D721Med (cell line): ENCODE results near the gene CLTA.

Experiments
- DNase-seq: peaks from one replicate; pipeline ENCODE4 v3.0.0; 2011; ENCODE audit warnings: low spot score; ENCODE audit not compliant: insufficient read length
- FAIRE-seq: peaks from 2 replicates; lab custom pipeline; 2011; peaks lifted over from hg19 to GRCh38; lab: Jason Lieb, UNC
- TF ChIP-seq, protein P1 (sequence below): IDR thresholded peaks from 2 replicates; pipeline ENCODE4 v1.5.1; 2012; ENCODE audit warnings: mild to moderate bottlenecking, control low read depth; ENCODE audit not compliant: insufficient read depth; ENCODE audit errors: missing control alignments

CLTA gene, protein sequence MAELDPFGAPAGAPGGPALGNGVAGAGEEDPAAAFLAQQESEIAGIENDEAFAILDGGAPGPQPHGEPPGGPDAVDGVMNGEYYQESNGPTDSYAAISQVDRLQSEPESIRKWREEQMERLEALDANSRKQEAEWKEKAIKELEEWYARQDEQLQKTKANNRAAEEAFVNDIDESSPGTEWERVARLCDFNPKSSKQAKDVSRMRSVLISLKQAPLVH

DNA sequence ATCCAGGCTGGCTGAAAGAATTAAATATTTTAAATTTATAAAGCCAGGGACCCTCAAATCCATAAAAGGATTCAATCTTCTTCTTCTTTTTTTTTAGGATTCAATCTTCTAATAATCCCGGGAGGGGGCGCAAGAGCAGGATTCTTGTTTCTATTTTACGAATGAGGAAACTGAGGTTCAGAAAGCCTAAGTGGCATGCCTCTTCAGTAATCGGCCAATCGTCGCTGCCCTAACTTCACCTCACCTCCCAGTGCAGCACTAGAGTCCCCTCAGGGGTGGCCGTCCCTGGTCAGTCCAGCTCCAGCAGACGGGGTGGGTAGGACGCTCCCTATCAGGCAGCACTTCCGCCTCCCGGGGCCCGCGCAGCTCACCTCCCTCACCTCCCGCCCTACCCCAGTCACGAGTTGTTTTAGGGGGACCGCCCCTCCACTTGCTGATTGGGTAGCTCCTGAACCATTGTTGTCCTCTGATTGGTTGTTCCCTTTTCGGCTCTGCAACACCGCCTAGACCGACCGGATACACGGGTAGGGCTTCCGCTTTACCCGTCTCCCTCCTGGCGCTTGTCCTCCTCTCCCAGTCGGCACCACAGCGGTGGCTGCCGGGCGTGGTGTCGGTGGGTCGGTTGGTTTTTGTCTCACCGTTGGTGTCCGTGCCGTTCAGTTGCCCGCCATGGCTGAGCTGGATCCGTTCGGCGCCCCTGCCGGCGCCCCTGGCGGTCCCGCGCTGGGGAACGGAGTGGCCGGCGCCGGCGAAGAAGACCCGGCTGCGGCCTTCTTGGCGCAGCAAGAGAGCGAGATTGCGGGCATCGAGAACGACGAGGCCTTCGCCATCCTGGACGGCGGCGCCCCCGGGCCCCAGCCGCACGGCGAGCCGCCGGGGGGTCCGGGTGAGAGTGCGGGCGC lies at the start of gene CLTA:
Gene CLTA, plus strand, starts transcription at position 534 of the 902 bp plus-strand sequence. Its CDS starts 136 bp downstream, at position 670.
- FAIRE-seq = no peak
- peak; percentile 96 for DNase-seq
- TF ChIP-seq, protein P1, sequence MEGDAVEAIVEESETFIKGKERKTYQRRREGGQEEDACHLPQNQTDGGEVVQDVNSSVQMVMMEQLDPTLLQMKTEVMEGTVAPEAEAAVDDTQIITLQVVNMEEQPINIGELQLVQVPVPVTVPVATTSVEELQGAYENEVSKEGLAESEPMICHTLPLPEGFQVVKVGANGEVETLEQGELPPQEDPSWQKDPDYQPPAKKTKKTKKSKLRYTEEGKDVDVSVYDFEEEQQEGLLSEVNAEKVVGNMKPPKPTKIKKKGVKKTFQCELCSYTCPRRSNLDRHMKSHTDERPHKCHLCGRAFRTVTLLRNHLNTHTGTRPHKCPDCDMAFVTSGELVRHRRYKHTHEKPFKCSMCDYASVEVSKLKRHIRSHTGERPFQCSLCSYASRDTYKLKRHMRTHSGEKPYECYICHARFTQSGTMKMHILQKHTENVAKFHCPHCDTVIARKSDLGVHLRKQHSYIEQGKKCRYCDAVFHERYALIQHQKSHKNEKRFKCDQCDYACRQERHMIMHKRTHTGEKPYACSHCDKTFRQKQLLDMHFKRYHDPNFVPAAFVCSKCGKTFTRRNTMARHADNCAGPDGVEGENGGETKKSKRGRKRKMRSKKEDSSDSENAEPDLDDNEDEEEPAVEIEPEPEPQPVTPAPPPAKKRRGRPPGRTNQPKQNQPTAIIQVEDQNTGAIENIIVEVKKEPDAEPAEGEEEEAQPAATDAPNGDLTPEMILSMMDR = peak; percentile 57

DNA sequence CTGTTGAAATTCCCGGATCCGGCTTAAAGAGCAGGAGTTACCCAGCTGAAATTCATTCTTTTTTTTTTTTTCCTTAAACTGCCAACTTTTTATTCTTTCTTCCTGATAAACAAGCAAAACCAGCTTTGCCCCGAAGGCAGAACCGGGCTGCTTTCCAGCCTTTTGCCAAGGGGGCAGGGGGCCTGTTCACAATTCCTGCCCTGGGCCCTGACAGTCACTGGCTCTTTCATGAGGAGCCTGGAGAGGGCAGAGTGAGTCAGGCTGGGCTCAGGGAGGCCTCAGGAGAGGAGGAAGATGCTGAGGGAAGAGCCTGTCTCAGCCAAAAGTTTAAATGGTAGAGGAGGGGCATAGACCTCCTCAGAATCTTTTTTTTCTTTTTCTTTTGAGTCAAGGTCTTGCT lies 49.4 kb upstream of the CLTA start:
- TF ChIP-seq, protein P1 = peak; percentile 11
- no peak for DNase-seq

DNA sequence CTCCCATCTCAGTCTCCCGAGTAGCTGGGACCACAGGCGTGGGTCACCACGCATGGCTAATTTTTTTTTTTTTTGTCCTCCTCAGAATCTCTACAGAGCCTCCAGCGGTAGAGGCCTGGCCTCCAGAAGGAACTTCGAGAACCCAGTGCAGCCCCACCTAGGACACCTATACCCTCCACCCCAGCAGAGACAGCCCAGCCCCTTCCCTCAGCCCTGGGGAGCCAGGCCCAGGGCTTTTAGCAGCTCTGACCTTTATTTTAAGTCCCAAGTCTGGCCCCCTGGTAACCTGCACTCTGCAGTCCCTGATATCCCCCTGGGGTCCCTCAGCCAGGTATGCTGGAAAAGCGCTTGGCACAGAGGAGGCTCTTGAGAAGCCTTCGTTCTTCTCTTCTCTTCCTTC lies 49.0 kb upstream of the CLTA start:
- TF ChIP-seq, protein P1 = no peak
- no peak for FAIRE-seq
- DNase-seq = no peak

More for the DNA sequence above, 49.4 kb upstream of the CLTA start:
- no peak for FAIRE-seq

DNA sequence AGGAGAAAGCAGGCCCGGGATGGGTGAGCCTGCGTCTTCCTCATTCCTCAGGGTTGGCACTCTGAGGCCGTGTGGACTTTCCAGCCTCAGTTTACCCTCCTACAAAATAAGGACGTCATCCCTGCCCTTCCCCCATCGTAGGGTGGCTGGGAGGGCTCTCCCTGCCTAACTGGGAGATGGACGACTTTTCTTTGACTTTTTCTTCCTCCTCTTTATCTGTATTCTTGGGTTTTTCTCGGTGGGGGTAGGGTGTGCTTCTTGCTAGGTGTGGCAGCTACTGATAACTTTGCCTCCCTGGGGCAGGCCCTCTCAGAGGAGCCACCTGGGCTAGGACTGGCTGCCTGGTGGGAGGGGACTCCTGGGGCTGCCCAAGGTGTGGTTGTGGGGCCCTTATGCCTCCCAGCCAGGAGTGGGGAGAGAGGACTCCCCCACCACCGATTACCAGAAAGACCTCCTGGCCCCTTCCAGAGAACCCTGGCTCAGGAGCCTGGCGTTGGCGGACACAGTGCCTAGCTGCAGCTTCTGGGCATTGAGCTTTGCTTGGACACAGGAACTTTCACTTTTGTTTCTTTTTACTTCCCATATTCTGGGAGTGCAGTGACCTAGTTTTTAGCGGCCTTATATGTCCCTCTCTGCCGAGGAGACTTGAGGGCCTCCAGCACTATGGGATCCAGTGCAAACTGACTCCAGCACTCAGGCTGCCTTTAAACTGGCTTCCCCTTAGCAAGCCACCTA lies 48.0 kb upstream of the CLTA start:
- FAIRE-seq (no peak), DNase-seq (no peak)
- TF ChIP-seq, protein P1 = no peak

DNA sequence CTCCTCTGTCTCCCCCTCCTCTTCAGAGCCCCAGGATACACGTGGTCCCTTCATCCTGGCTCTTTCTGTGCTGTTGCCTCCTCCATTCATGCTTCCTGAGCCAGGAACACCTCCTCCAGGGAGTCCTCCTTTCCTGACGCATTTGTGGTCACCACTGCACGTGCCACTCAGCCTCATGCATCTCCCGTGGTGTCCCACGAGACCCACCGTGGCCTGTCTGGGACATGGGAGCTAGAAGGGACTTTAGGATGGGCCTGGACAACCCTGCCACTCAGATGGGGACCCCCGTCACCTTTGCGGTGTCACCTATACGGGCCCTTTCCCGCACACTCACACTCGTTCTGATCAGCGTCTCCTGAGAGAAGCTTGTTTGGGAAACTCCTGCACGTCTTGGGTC lies 47.5 kb upstream of the CLTA start:
- TF ChIP-seq, protein P1 = no peak
- DNase-seq = no peak

DNA sequence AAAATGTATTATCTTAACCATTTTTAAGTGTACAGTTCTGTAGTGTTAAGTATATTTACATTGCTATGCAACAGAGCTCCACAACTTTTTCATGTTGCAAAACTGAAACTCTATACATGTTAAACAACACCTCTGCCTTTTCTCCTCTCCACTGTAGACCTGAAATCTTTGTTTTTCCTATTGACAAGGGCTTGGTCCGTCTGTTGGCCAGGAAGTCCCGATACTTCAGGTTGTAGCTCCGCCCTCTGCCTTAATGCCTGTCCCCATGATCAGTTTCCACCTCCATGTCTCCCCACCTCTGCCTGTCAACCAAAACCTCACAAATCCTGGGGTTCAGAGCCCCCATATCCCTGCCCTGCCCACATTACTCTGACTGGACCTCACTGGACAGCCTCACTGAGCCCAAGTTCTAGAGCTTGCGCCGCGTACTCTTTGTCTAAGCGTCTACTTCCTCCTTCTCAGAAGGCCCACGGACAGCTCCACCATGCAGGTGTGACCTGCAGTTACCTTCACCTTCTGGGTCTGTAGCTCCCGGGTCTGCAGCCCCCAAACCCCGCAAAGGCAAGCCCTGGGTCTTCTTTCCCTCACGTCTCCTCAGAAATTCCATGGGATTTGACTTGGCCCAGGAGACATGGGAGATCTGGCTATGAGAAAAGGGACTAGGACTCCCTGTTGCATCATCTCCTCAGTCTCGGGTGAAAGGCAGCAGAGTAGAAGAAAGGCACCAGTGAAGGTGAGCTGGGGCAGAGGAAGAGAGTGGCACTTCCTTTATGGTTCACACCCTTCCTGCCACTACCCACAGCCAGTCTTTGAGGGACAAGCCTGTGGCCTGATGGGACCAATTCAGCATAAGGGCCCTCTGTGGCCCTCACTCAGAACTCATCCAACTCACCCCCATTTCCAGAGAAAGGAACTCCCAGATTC lies 46.1 kb upstream of the CLTA start:
- FAIRE-seq (no peak), DNase-seq (no peak)

More for the DNA sequence above, 47.5 kb upstream of the CLTA start:
- no peak for FAIRE-seq

More for the DNA sequence above, 46.1 kb upstream of the CLTA start:
- TF ChIP-seq, protein P1 = no peak
